ENCODE measurements around the gene ILK. TPM values are rescaled to one million over a fixed set of nuclear protein-coding genes. Genes with fewer than 3 reads are reported as not detected.

The ILK gene
- total and polyA plus RNA-seq, 2 of the 13 experiments (the other 11 are each of a cell fraction or from before 2014, with no cell fraction given), result 70.3 to 108 TPM

- no peaks in the 10 kb centered on the region for H3K9me3 ChIP-seq (ENCODE audit: low read length)
- TF ChIP-seq THAP7 (CRISPR knock-in tag; IDR thresholded peaks at IDR 0.05), result no peak
- TF ChIP-seq PPARG (CRISPR knock-in tag; conservative IDR thresholded peaks at IDR 0.05), result no peak
- no peak for TF ChIP-seq SALL2 (CRISPR knock-in tag; IDR thresholded peaks at IDR 0.05)
- TF ChIP-seq POLR2A (IDR thresholded peaks at IDR 0.05; ENCODE audit: insufficient read depth in 1 of 2, low read depth in 2 of 2, low read length in 2 of 2), result 0 out of 4 replicates have a peak, but pooled peaks of 1 of the 2 experiments have one; percentile 11
- H3K9ac ChIP-seq (ENCODE audit: insufficient read depth, low read depth, low read length), result no peak overlapping the region
- H3K4me3 ChIP-seq (replicated peaks in 1 of 3; ENCODE audit: insufficient read depth in 1 of 3, low read depth in 2 of 3, low read length in 3 of 3), result no peak overlapping the region
- peaks cover 21 to 38% of the 10 kb centered on the region in 2 experiments for H3K36me3 ChIP-seq (replicated peaks in 1 of 2; ENCODE audit: control insufficient read depth in 1 of 2, insufficient read depth in 2 of 2, low read length in 2 of 2)
- H3K4me2 ChIP-seq (ENCODE audit: low read depth, low read length), result no peak overlapping the region
- intact Hi-C loops (cut with micrococcal nuclease; ENCODE audit: unreplicated experiment) (loop anchor here (5.0 kb wide), 1 partner anchor 127 kb away; the partner anchor contains the start of genes ARFIP2 and TIMM10B), in situ Hi-C loops (cut with HindIII; ENCODE audit: extremely low pct_ligation_motif_present, low pct_unique_long_range_greater_than_20kb) (loop anchor here (10.0 kb wide), 1 partner anchor 125 kb away; the partner anchor contains the start of genes ARFIP2 and TIMM10B)
- H3K79me2 ChIP-seq (ENCODE audit: insufficient read depth, low read length), result peaks cover 32% of the 10 kb centered on the region
- peaks cover 61% of the 10 kb centered on the region for H3K4me1 ChIP-seq (ENCODE audit: insufficient read depth, low read length)
- H3K27ac ChIP-seq (ENCODE audit: extremely low read length, insufficient read depth, low read length), result no peak overlapping the region
- no peak overlapping the region for H2AFZ ChIP-seq (ENCODE audit: low read length)
- WGBS (ENCODE audit: low lambda C conversion rate), result 84% methylated on average over 8 of the region's 8 CpGs
- H3K27me3 ChIP-seq (ENCODE audit: control insufficient read depth in 1 of 2, insufficient read depth in 2 of 2, low read length in 2 of 2), result no peaks in the 10 kb centered on the region
- BruUV-seq (replicated peaks), result no TSS peak
- POLR2A ChIA-PET, result interaction anchor here (2.1 kb wide), 1 partner anchor 9 kb away, joined by 6 read pairs; the partner anchor contains the start of gene TPP1
- DNase-seq (ENCODE audit: low spot score), result no peak
- CTCF ChIA-PET (ENCODE audit: low intra/inter-chr PET ratio, low total read pairs), result no interaction called here
- FAIRE-seq, result no peak
- no peak for ATAC-seq
- no peaks in the 10 kb centered on the region for H4K20me1 ChIP-seq (ENCODE audit: insufficient read depth, low read length)
Measured at GRCh38 chr11:6609502-6610015, 6.0 kb downstream of the ILK start.

DNA sequence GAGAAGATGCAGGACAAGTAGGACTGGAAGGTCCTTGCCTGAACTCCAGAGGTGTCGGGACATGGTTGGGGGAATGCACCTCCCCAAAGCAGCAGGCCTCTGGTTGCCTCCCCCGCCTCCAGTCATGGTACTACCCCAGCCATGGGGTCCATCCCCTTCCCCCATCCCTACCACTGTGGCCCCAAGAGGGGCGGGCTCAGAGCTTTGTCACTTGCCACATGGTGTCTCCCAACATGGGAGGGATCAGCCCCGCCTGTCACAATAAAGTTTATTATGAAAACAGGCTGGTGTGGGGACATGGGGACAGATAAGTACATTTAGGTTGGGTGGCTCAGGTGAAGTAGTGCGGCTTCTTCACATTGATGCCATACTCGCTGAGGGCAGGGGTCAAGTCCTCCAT is 7.0 kb downstream of the ILK start:
- Histone ChIP-seq H3K4me2 (ENCODE audit: low read depth, low read length) (peak overlapping the region; percentile 96), H4K20me1 (ENCODE audit: insufficient read depth, low read length) (no peaks in the 10 kb centered on the region), H3K9me3 (ENCODE audit: low read length) (no peaks in the 10 kb centered on the region), H3K9ac (ENCODE audit: insufficient read depth, low read depth, low read length) (no peak overlapping the region), H2AFZ (ENCODE audit: low read length) (no peak overlapping the region), H3K27me3 (ENCODE audit: control insufficient read depth in 1 of 2, insufficient read depth in 2 of 2, low read length in 2 of 2) (no peaks in the 10 kb centered on the region), H3K4me1 (ENCODE audit: insufficient read depth, low read length) (peaks cover 52% of the 10 kb centered on the region), H3K27ac (ENCODE audit: extremely low read length, insufficient read depth, low read length) (no peak overlapping the region), H3K36me3 (replicated peaks in 1 of 2; ENCODE audit: control insufficient read depth in 1 of 2, insufficient read depth in 2 of 2, low read length in 2 of 2) (peaks cover 21 to 47% of the 10 kb centered on the region in 2 experiments), H3K79me2 (ENCODE audit: insufficient read depth, low read length) (peaks cover 22% of the 10 kb centered on the region), H3K4me3 (replicated peaks in 1 of 3; ENCODE audit: insufficient read depth in 1 of 3, low read depth in 2 of 3, low read length in 3 of 3) (no peak overlapping the region)
- WGBS (ENCODE audit: low lambda C conversion rate), result 91% methylated on average over 3 of the region's 6 CpGs
- TF ChIP-seq ZNF335 (CRISPR knock-in tag; IDR thresholded peaks at IDR 0.05) (no peak), HIVEP1 (CRISPR knock-in tag; IDR thresholded peaks at IDR 0.05) (no peak), THAP9 (CRISPR knock-in tag; IDR thresholded peaks at IDR 0.05; ENCODE audit: borderline replicate concordance) (no peak)
- TF ChIP-seq, protein P1, sequence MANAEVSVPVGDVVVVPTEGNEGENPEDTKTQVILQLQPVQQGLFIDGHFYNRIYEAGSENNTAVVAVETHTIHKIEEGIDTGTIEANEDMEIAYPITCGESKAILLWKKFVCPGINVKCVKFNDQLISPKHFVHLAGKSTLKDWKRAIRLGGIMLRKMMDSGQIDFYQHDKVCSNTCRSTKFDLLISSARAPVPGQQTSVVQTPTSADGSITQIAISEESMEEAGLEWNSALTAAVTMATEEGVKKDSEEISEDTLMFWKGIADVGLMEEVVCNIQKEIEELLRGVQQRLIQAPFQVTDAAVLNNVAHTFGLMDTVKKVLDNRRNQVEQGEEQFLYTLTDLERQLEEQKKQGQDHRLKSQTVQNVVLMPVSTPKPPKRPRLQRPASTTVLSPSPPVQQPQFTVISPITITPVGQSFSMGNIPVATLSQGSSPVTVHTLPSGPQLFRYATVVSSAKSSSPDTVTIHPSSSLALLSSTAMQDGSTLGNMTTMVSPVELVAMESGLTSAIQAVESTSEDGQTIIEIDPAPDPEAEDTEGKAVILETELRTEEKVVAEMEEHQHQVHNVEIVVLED (CRISPR knock-in tag; IDR thresholded peaks at IDR 0.05; ENCODE audit: borderline replicate concordance), result no peak
- BruUV-seq (replicated peaks), result TSS peak; percentile 44
- CTCF ChIA-PET (ENCODE audit: low intra/inter-chr PET ratio, low total read pairs), result no interaction called here
- in situ Hi-C loops (cut with HindIII; ENCODE audit: extremely low pct_ligation_motif_present, low pct_unique_long_range_greater_than_20kb), result no loop called here
- POLR2A ChIA-PET, result interaction anchor here (2.1 kb wide), 1 partner anchor 8 kb away, joined by 6 read pairs; the partner anchor contains the start of gene TPP1
- DNase-seq (ENCODE audit: low spot score) (no peak), FAIRE-seq (no peak), ATAC-seq (no peak)
- intact Hi-C loops (cut with micrococcal nuclease; ENCODE audit: unreplicated experiment), result loop anchor here (5.0 kb wide), 1 partner anchor 128 kb away; the partner anchor contains the start of genes ARFIP2 and TIMM10B
